BLaER1 (cell line): ENCODE data around the gene ADCY5.

Source experiments
- H3K27ac ChIP-seq: shearing (Covaris generic); formaldehyde crosslinking; 2 replicates; pipeline ENCODE4 v1.8.1; 2022
- H3K27me3 ChIP-seq: shearing (Covaris generic); formaldehyde crosslinking; 2 replicates; pipeline ENCODE4 v1.8.1; 2022
- H3K36me3 ChIP-seq: shearing (Covaris generic); formaldehyde crosslinking; 2 replicates; pipeline ENCODE4 v1.8.1; 2022
- H3K4me1 ChIP-seq: shearing (Covaris generic); formaldehyde crosslinking; 2 replicates; pipeline ENCODE4 v1.8.1; 2022
- H3K4me2 ChIP-seq: shearing (Covaris generic); formaldehyde crosslinking; 2 replicates; pipeline ENCODE4 v1.8.1; 2022
- H3K4me3 ChIP-seq: shearing (Covaris generic); formaldehyde crosslinking; 2 replicates; pipeline ENCODE4 v1.8.1; 2022
- H3K9ac ChIP-seq: shearing (Covaris generic); formaldehyde crosslinking; 2 replicates; pipeline ENCODE4 v1.8.1; 2022
- H3K9me3 ChIP-seq: shearing (Covaris generic); formaldehyde crosslinking; 2 replicates; pipeline ENCODE4 v1.8.1; 2022
- H4K20me1 ChIP-seq: shearing (Covaris generic); formaldehyde crosslinking; 2 replicates; pipeline ENCODE4 v1.8.1; 2022
- Cebpa-rat ChIP-seq: shearing (Covaris generic); IDR thresholded peaks from 2 replicates; pipeline ENCODE4 v1.8.1; 2022

ADCY5 gene

GRCh38 chr3:123380261-123380660 lies 68.6 kb downstream of the ADCY5 start:
- Histone ChIP-seq H3K27ac (no peak overlapping the region), H3K4me1 (peaks cover 17% of the 10 kb centered on the region), H3K36me3 (no peaks in the 10 kb centered on the region), H3K9me3 (no peaks in the 10 kb centered on the region), H4K20me1 (no peaks in the 10 kb centered on the region), H3K4me2 (no peak overlapping the region), H3K27me3 (no peaks in the 10 kb centered on the region), H3K4me3 (no peak overlapping the region), H3K9ac (no peak overlapping the region)
- TF ChIP-seq Cebpa-rat = no peak

GRCh38 chr3:123379041-123379830 lies 69.7 kb downstream of the ADCY5 start:
- TF ChIP-seq Cebpa-rat = no peak
- no peaks in the 10 kb centered on the region for H3K9me3 ChIP-seq
- no peak overlapping the region for H3K4me3 ChIP-seq

GRCh38 chr3:123378409-123378915 lies 70.4 kb downstream of the ADCY5 start:
- H3K4me1 ChIP-seq = peaks cover 14% of the 10 kb centered on the region
- no peak overlapping the region for H3K27ac ChIP-seq
- H3K9me3 ChIP-seq = no peaks in the 10 kb centered on the region
- no peak for TF ChIP-seq Cebpa-rat
- no peak overlapping the region for H3K4me3 ChIP-seq
- H3K36me3 ChIP-seq = no peaks in the 10 kb centered on the region
- H4K20me1 ChIP-seq = no peaks in the 10 kb centered on the region
- no peak overlapping the region for H3K4me2 ChIP-seq
- no peak overlapping the region for H3K9ac ChIP-seq
- H3K27me3 ChIP-seq = no peaks in the 10 kb centered on the region

More at GRCh38 chr3:123379041-123379830, 69.7 kb downstream of the ADCY5 start:
- Histone ChIP-seq H3K27me3 (no peaks in the 10 kb centered on the region), H3K4me1 (peaks cover 17% of the 10 kb centered on the region), H3K4me2 (no peak overlapping the region), H4K20me1 (no peaks in the 10 kb centered on the region), H3K27ac (no peak overlapping the region), H3K9ac (no peak overlapping the region), H3K36me3 (no peaks in the 10 kb centered on the region)

- no peak for TF ChIP-seq Cebpa-rat
- H3K27ac ChIP-seq = no peak overlapping the region
- H4K20me1 ChIP-seq = no peaks in the 10 kb centered on the region
- no peaks in the 10 kb centered on the region for H3K27me3 ChIP-seq
- H3K36me3 ChIP-seq = no peaks in the 10 kb centered on the region
- H3K4me1 ChIP-seq = peaks cover 12% of the 10 kb centered on the region
- H3K4me3 ChIP-seq = no peak overlapping the region
- H3K4me2 ChIP-seq = no peak overlapping the region
- H3K9me3 ChIP-seq = no peaks in the 10 kb centered on the region
- no peak overlapping the region for H3K9ac ChIP-seq
Measured at GRCh38 chr3:123377243-123377740, 71.6 kb downstream of the ADCY5 start.

GRCh38 chr3:123376451-123377242 lies 72.2 kb downstream of the ADCY5 start:
- TF ChIP-seq Cebpa-rat = no peak
- Histone ChIP-seq H3K9me3 (no peaks in the 10 kb centered on the region), H3K4me3 (no peak overlapping the region), H3K36me3 (no peaks in the 10 kb centered on the region), H3K27me3 (no peaks in the 10 kb centered on the region), H4K20me1 (no peaks in the 10 kb centered on the region), H3K27ac (no peak overlapping the region), H3K9ac (peak overlapping the region; percentile 7; the same call in 1 of the 2 replicates), H3K4me2 (peak overlapping the region; percentile 28; the same call in 1 of the 2 replicates), H3K4me1 (peaks cover 12% of the 10 kb centered on the region)

GRCh38 chr3:123375014-123375940 lies 73.6 kb downstream of the ADCY5 start:
- Histone ChIP-seq H3K9me3 (no peaks in the 10 kb centered on the region), H3K9ac (no peak overlapping the region), H3K27me3 (no peaks in the 10 kb centered on the region), H3K4me2 (no peak overlapping the region), H3K4me3 (no peak overlapping the region), H4K20me1 (no peaks in the 10 kb centered on the region), H3K27ac (no peak overlapping the region), H3K36me3 (no peaks in the 10 kb centered on the region), H3K4me1 (peaks cover 12% of the 10 kb centered on the region)
- no peak for TF ChIP-seq Cebpa-rat

GRCh38 chr3:123374016-123374415 lies 74.9 kb downstream of the ADCY5 start:
- Histone ChIP-seq H3K27ac (no peak overlapping the region), H3K36me3 (no peaks in the 10 kb centered on the region), H4K20me1 (no peaks in the 10 kb centered on the region), H3K9me3 (peaks cover 7% of the 10 kb centered on the region), H3K4me1 (peaks cover 12% of the 10 kb centered on the region), H3K4me2 (no peak overlapping the region), H3K27me3 (no peaks in the 10 kb centered on the region), H3K4me3 (no peak overlapping the region), H3K9ac (no peak overlapping the region)
- no peak for TF ChIP-seq Cebpa-rat

- no peaks in the 10 kb centered on the region for H3K27me3 ChIP-seq
- H3K9me3 ChIP-seq = peaks cover 12% of the 10 kb centered on the region
- no peak overlapping the region for H3K4me2 ChIP-seq
- no peaks in the 10 kb centered on the region for H4K20me1 ChIP-seq
- H3K4me3 ChIP-seq = no peak overlapping the region
- TF ChIP-seq Cebpa-rat = no peak
- no peaks in the 10 kb centered on the region for H3K36me3 ChIP-seq
- no peak overlapping the region for H3K9ac ChIP-seq
- no peak overlapping the region for H3K27ac ChIP-seq
- H3K4me1 ChIP-seq = peaks cover 12% of the 10 kb centered on the region
Measured at GRCh38 chr3:123373474-123373987, 75.4 kb downstream of the ADCY5 start.
